Thyroid gland (tissue), 4 donors: ENCODE results near the gene DKKL1.

Source experiments
- POLR2A ChIP-seq, 2 donors: fragments of 450-650 bp; IDR thresholded peaks; one replicate each; pipeline ENCODE4 v1.6.1; 2017; ENCODE audit warnings: antibody characterized with exemption in 2 of 2, mild to moderate bottlenecking in 2 of 2, moderate library complexity in 1 of 2
- TF ChIP-seq, protein P1 (sequence below), 6 experiments: fragments of 200-600 bp in 3 of 6; fragments of 450-650 bp in 3 of 6; sonication (generic) in 3 of 6; IDR thresholded peaks; one replicate each; pipeline ENCODE4 v1.5.1; 2016 to 2019; ENCODE audit warnings: antibody characterized with exemption in 6 of 6, mild to moderate bottlenecking in 2 of 6, inconsistent platforms in 1 of 6, moderate library complexity in 1 of 6

DNA sequence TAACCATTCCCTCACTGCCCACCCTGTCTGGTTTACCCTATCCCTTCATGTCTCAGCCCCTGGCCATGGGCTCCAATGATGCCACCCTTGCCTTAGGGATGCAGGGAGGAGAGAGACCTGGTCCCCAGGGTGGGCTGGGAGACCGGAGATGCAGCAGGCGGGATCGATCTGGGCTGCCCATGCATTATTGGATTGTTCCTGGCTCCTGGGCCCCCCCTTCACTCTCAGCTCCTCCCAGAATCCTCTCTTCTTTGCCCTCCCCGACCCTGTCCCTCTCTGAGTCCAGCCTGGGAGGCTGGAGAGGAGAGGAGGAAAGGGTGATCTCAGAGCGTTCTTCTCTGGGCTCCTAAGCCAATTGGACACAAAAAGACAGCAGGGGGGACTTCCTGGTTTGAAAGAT is 30.2 kb downstream of the DKKL1 start:
- TF ChIP-seq, protein P1, sequence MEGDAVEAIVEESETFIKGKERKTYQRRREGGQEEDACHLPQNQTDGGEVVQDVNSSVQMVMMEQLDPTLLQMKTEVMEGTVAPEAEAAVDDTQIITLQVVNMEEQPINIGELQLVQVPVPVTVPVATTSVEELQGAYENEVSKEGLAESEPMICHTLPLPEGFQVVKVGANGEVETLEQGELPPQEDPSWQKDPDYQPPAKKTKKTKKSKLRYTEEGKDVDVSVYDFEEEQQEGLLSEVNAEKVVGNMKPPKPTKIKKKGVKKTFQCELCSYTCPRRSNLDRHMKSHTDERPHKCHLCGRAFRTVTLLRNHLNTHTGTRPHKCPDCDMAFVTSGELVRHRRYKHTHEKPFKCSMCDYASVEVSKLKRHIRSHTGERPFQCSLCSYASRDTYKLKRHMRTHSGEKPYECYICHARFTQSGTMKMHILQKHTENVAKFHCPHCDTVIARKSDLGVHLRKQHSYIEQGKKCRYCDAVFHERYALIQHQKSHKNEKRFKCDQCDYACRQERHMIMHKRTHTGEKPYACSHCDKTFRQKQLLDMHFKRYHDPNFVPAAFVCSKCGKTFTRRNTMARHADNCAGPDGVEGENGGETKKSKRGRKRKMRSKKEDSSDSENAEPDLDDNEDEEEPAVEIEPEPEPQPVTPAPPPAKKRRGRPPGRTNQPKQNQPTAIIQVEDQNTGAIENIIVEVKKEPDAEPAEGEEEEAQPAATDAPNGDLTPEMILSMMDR (IDR thresholded peaks at IDR 0.05): no peak
- no peak for TF ChIP-seq POLR2A (IDR thresholded peaks at IDR 0.05)
